ENCODE results near the gene FAF1.
A peak's percentile ranks its signal among the peaks of the same experiment; 100 is the strongest.

Gene FAF1

GRCh38 chr1:50705699-50706098, 254.4 kb downstream of the FAF1 start:
- Mint-ChIP-seq H3K9me3 (no peaks in the 10 kb centered on the region), H3K27me3 (ENCODE audit: low read depth) (no peaks in the 10 kb centered on the region), H3K27ac (no peak overlapping the region)

GRCh38 chr1:50705041-50705440, 255.0 kb downstream of the FAF1 start:
- Mint-ChIP-seq H3K4me3 (no peak overlapping the region), H3K36me3 (ENCODE audit: low read depth) (no peaks in the 10 kb centered on the region)
- no peak for TF ChIP-seq CTCF (IDR thresholded peaks at IDR 0.05; ENCODE audit: unreplicated experiment in 3 of 3)

More at GRCh38 chr1:50705699-50706098, 254.4 kb downstream of the FAF1 start:
- H3K4me3 Mint-ChIP-seq = no peak overlapping the region
- no peaks in the 10 kb centered on the region for H3K36me3 Mint-ChIP-seq (ENCODE audit: low read depth)
- no peak for TF ChIP-seq CTCF (IDR thresholded peaks at IDR 0.05; ENCODE audit: unreplicated experiment in 3 of 3)
- peaks cover 10% of the 10 kb centered on the region for H3K4me1 Mint-ChIP-seq

GRCh38 chr1:50704126-50704525, 255.9 kb downstream of the FAF1 start:
- no peak overlapping the region for H3K27ac Mint-ChIP-seq
- H3K4me1 Mint-ChIP-seq = peaks cover 13% of the 10 kb centered on the region
- H3K4me3 Mint-ChIP-seq = no peak overlapping the region
- H3K9me3 Mint-ChIP-seq = no peaks in the 10 kb centered on the region
- H3K36me3 Mint-ChIP-seq (ENCODE audit: low read depth) = no peaks in the 10 kb centered on the region
- TF ChIP-seq CTCF (IDR thresholded peaks at IDR 0.05; ENCODE audit: unreplicated experiment in 3 of 3) = peak; percentile 70 to 84 (median 75)
- no peaks in the 10 kb centered on the region for H3K27me3 Mint-ChIP-seq (ENCODE audit: low read depth)

More at GRCh38 chr1:50705041-50705440, 255.0 kb downstream of the FAF1 start:
- H3K4me1 Mint-ChIP-seq = peaks cover 13% of the 10 kb centered on the region
- H3K27ac Mint-ChIP-seq = no peak overlapping the region
- H3K9me3 Mint-ChIP-seq = no peaks in the 10 kb centered on the region
- no peaks in the 10 kb centered on the region for H3K27me3 Mint-ChIP-seq (ENCODE audit: low read depth)

GRCh38 chr1:50703240-50703639, 256.8 kb downstream of the FAF1 start:
- no peak for TF ChIP-seq CTCF (IDR thresholded peaks at IDR 0.05; ENCODE audit: unreplicated experiment in 3 of 3)
- Mint-ChIP-seq H3K27ac (no peak overlapping the region), H3K36me3 (ENCODE audit: low read depth) (no peaks in the 10 kb centered on the region), H3K27me3 (ENCODE audit: low read depth) (no peaks in the 10 kb centered on the region), H3K9me3 (no peaks in the 10 kb centered on the region), H3K4me1 (peaks cover 13% of the 10 kb centered on the region), H3K4me3 (no peak overlapping the region)

GRCh38 chr1:50702395-50702794, 257.7 kb downstream of the FAF1 start:
- no peak for TF ChIP-seq CTCF (IDR thresholded peaks at IDR 0.05; ENCODE audit: unreplicated experiment in 3 of 3)
- H3K27ac Mint-ChIP-seq = no peak overlapping the region
- peaks cover 13% of the 10 kb centered on the region for H3K4me1 Mint-ChIP-seq
- no peaks in the 10 kb centered on the region for H3K9me3 Mint-ChIP-seq
- H3K4me3 Mint-ChIP-seq = no peak overlapping the region
- no peaks in the 10 kb centered on the region for H3K36me3 Mint-ChIP-seq (ENCODE audit: low read depth)
- H3K27me3 Mint-ChIP-seq (ENCODE audit: low read depth) = no peaks in the 10 kb centered on the region

- no peaks in the 10 kb centered on the region for H3K36me3 Mint-ChIP-seq (ENCODE audit: low read depth)
Observed at GRCh38 chr1:50701706-50702317, 258.3 kb downstream of the FAF1 start.

More at GRCh38 chr1:50701706-50702317, 258.3 kb downstream of the FAF1 start:
- H3K4me1 Mint-ChIP-seq = peaks cover 13% of the 10 kb centered on the region
- H3K27ac Mint-ChIP-seq = no peak overlapping the region
- no peaks in the 10 kb centered on the region for H3K27me3 Mint-ChIP-seq (ENCODE audit: low read depth)
- no peaks in the 10 kb centered on the region for H3K9me3 Mint-ChIP-seq
- H3K4me3 Mint-ChIP-seq = no peak overlapping the region
- no peak for TF ChIP-seq CTCF (IDR thresholded peaks at IDR 0.05; ENCODE audit: unreplicated experiment in 3 of 3)

Measured in nephron (organoid).